ENCODE results near the gene PP2D1. TPM values are rescaled to one million over a fixed set of nuclear protein-coding genes. Genes with fewer than 3 reads are reported as not detected.
"Not testable (repeated sequence)": the region's sequence is repeated elsewhere in the genome, so short reads cannot be mapped to it uniquely, and the experiment has no call there.

The PP2D1 gene
- total and polyA plus RNA-seq, 2 donors, result not detected

GRCh38 chr3:20031939-20032338 lies 19.9 kb upstream of the PP2D1 start:
- H3K27ac ChIP-seq (ENCODE audit: low read depth in 1 of 2, low read length in 1 of 2); H3K4me1 ChIP-seq (ENCODE audit: control insufficient read depth in 2 of 2, insufficient read depth in 2 of 2, low read length in 2 of 2); H3K27me3 ChIP-seq (ENCODE audit: control insufficient read depth in 2 of 2, insufficient read depth in 1 of 2, low read length in 1 of 2); H3K36me3 ChIP-seq (ENCODE audit: control insufficient read depth in 2 of 2, insufficient read depth in 2 of 2, low read length in 1 of 2); H3K4me3 ChIP-seq (ENCODE audit: low read length in 2 of 2); DNase-seq (ENCODE audit: low read depth in 6 of 9, low spot score in 9 of 9); H3K9me3 ChIP-seq (ENCODE audit: control insufficient read depth in 2 of 2, insufficient read depth in 1 of 2, low read length in 1 of 2): not testable (repeated sequence)
- WGBS, result 97% methylated on average over 7 of the region's 7 CpGs

- Histone ChIP-seq H3K27ac (ENCODE audit: low read depth in 1 of 2, low read length in 1 of 2) (no peak overlapping the region), H3K9me3 (ENCODE audit: control insufficient read depth in 2 of 2, insufficient read depth in 1 of 2, low read length in 1 of 2) (no peaks in the 10 kb centered on the region), H3K27me3 (ENCODE audit: control insufficient read depth in 2 of 2, insufficient read depth in 1 of 2, low read length in 1 of 2) (no peaks in the 10 kb centered on the region), H3K36me3 (ENCODE audit: control insufficient read depth in 2 of 2, insufficient read depth in 2 of 2, low read length in 1 of 2) (no peaks in the 10 kb centered on the region), H3K4me3 (ENCODE audit: low read length in 2 of 2) (no peak overlapping the region), H3K4me1 (ENCODE audit: control insufficient read depth in 2 of 2, insufficient read depth in 2 of 2, low read length in 2 of 2) (peaks cover 0 to 2% of the 10 kb centered on the region in 2 donors)
- WGBS, result 97% methylated on average over 7 of the region's 7 CpGs
- no peak for DNase-seq (ENCODE audit: low read depth in 6 of 9, low spot score in 9 of 9)
These were observed 16.9 kb upstream of the PP2D1 start for GRCh38 chr3:20028905-20029331.

DNA sequence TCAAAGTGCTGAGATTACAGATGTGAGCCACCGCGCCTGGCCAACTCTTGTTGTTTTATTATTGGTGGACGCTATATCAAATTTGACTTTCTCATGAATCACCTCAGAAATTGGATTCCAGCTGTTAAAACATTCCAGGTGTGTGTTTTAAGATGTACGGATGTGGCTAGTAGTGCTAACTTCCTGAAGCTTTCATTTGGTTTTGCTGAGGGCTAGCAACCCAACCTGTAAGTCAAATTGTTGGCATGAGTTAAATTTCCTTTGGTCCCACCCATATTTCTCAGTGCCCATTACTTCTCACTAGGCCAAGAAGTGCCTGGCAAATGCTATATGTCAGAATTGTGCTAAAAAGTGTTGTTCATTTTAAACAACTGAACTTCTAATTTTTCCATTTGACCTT lies 15.1 kb upstream of the PP2D1 start:
- WGBS, result 88% methylated on average over 4 of the region's 4 CpGs
- Histone ChIP-seq H3K36me3 (ENCODE audit: control insufficient read depth in 2 of 2, insufficient read depth in 2 of 2, low read length in 1 of 2) (no peaks in the 10 kb centered on the region), H3K9me3 (ENCODE audit: control insufficient read depth in 2 of 2, insufficient read depth in 1 of 2, low read length in 1 of 2) (no peaks in the 10 kb centered on the region), H3K27me3 (ENCODE audit: control insufficient read depth in 2 of 2, insufficient read depth in 1 of 2, low read length in 1 of 2) (no peaks in the 10 kb centered on the region), H3K27ac (ENCODE audit: low read depth in 1 of 2, low read length in 1 of 2) (no peak overlapping the region), H3K4me1 (ENCODE audit: control insufficient read depth in 2 of 2, insufficient read depth in 2 of 2, low read length in 2 of 2) (peaks cover 0 to 7% of the 10 kb centered on the region in 2 donors), H3K4me3 (ENCODE audit: low read length in 2 of 2) (no peak overlapping the region)
- DNase-seq (ENCODE audit: low read depth in 6 of 9, low spot score in 9 of 9), result no peak

DNA sequence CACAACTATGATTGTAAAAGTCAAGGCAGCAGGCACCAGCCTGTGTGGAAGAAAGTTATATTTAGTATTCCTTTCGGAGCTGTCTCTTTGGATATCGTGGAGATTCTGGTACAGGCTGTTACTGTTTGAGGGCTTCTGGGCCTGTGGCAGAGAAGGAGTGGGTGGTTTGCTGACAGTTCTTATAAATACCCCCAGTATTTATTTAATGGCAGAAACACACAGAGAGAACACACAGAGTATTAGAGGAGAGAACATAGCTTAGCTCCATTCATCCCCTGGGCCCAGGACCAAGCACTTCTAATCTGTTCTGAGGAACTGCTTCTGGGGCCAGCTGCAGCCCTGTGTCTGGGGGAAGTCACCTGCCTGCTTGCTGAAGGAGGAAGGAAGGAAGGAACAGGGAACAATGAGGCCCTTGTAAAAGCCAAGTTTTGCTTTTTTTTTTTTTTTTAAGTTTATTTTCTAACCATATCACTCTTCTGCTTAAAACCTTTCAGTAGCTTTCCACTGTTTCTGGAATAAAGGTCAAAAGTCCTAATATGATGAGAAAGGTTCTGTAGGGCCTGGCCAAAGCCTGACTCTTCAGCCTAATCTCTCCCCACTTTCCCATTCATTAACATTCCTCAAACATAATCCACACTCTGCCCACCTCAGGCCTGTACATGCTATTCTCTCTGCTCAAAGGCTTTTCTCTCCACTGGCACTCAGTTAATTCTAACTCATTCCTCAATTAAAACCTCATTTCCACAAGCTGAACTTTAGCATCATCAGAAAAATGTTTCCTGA lies 11.8 kb upstream of the PP2D1 start:
- H3K4me1 ChIP-seq (ENCODE audit: control insufficient read depth in 2 of 2, insufficient read depth in 2 of 2, low read length in 2 of 2), result peaks cover 0 to 7% of the 10 kb centered on the region in 2 donors
- no peak overlapping the region for H3K27ac ChIP-seq (ENCODE audit: low read depth in 1 of 2, low read length in 1 of 2)
- H3K27me3 ChIP-seq (ENCODE audit: control insufficient read depth in 2 of 2, insufficient read depth in 1 of 2, low read length in 1 of 2), result no peaks in the 10 kb centered on the region
- no peak overlapping the region for H3K4me3 ChIP-seq (ENCODE audit: low read length in 2 of 2)
- no peaks in the 10 kb centered on the region for H3K9me3 ChIP-seq (ENCODE audit: control insufficient read depth in 2 of 2, insufficient read depth in 1 of 2, low read length in 1 of 2)
- WGBS, result 93% methylated on average over 2 of the region's 2 CpGs
- H3K36me3 ChIP-seq (ENCODE audit: control insufficient read depth in 2 of 2, insufficient read depth in 2 of 2, low read length in 1 of 2), result no peaks in the 10 kb centered on the region
- DNase-seq (ENCODE audit: low read depth in 6 of 9, low spot score in 9 of 9), result peak in 2 of 9 donors; percentile 19 to 35

DNA sequence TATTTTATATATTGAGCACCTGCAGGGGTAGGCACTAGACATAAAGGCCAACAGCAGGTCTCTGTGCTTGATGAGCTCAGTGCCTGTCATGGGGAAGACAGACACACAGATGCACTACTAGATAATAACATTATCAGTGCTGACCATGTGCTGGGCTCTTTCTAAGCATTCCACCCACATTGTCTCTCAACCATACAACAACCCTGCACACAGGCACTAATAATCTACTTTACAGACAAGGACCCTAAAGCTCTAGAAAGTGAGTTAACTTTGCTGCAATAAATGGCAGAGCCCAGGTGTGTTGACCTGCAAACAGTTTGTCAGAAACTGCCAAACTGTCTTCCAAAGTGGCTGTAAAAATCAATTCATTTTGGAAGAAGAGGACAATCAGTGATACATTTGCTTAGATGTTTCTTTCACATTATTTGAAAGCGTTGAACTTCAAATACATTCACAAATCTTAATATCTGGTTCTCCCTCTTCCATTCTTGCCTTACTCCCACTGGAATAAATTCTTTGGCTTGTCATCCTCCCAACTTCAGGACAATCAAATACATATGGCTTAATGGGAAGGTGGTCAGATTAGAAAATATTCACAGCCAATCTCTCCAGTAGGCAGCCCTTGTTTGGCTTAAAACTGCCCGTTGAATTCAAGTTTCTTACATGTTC lies 11.0 kb upstream of the PP2D1 start:
- H3K9me3 ChIP-seq (ENCODE audit: control insufficient read depth in 2 of 2, insufficient read depth in 1 of 2, low read length in 1 of 2), result no peaks in the 10 kb centered on the region
- no peaks in the 10 kb centered on the region for H3K27me3 ChIP-seq (ENCODE audit: control insufficient read depth in 2 of 2, insufficient read depth in 1 of 2, low read length in 1 of 2)
- H3K36me3 ChIP-seq (ENCODE audit: control insufficient read depth in 2 of 2, insufficient read depth in 2 of 2, low read length in 1 of 2), result no peaks in the 10 kb centered on the region
- no peak overlapping the region for H3K27ac ChIP-seq (ENCODE audit: low read depth in 1 of 2, low read length in 1 of 2)
- whole genome bisulfite sequencing, result 84% methylated on average over 2 of the region's 2 CpGs
- DNase-seq (ENCODE audit: low read depth in 6 of 9, low spot score in 9 of 9), result no peak
- peaks cover 0 to 7% of the 10 kb centered on the region in 2 donors for H3K4me1 ChIP-seq (ENCODE audit: control insufficient read depth in 2 of 2, insufficient read depth in 2 of 2, low read length in 2 of 2)
- H3K4me3 ChIP-seq (ENCODE audit: low read length in 2 of 2), result no peak overlapping the region

DNA sequence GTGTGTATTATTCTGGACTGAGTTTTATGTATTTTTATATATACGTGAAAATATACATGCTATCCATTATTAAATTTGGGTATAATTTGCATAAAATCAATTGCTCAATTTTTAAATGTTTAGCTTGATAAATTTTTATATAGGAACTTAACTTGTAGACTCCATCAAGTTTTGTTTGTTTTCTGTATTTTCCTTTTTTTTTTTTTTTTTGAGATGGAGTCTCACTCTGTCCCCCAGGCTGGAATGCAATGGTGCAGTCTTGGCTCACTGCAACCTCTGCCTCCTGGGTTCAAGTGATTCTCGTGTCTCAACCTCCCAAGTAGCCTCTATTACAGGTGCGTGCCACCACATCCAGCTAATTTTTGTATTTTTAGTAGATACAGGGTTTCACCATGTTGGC lies 4.0 kb upstream of the PP2D1 start:
- H3K36me3 ChIP-seq (ENCODE audit: control insufficient read depth in 2 of 2, insufficient read depth in 2 of 2, low read length in 1 of 2); H3K27me3 ChIP-seq (ENCODE audit: control insufficient read depth in 2 of 2, insufficient read depth in 1 of 2, low read length in 1 of 2): not testable (repeated sequence)

DNA sequence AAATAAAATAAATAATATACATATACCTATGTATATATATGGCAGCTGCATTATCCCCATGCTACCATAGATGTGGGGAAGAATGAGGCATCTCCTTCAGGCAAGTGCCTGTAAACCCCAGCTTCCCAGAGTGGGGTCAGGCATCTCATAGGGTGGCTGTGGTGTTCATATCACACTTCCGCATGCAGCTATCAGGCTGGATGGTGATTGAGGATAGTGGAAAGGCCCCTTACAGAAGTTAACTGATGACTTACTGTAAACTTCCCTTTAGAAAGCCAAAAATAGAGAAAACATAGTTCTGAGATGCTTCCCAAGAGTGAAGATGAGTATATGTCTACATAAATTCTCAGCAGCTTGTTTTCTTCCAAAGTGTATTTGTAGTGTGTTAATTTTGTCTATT lies 3.5 kb upstream of the PP2D1 start:
- Histone ChIP-seq H3K9me3 (ENCODE audit: control insufficient read depth in 2 of 2, insufficient read depth in 1 of 2, low read length in 1 of 2) (no peaks in the 10 kb centered on the region), H3K27ac (ENCODE audit: low read depth in 1 of 2, low read length in 1 of 2) (no peak overlapping the region), H3K27me3 (ENCODE audit: control insufficient read depth in 2 of 2, insufficient read depth in 1 of 2, low read length in 1 of 2) (no peaks in the 10 kb centered on the region), H3K36me3 (ENCODE audit: control insufficient read depth in 2 of 2, insufficient read depth in 2 of 2, low read length in 1 of 2) (no peaks in the 10 kb centered on the region), H3K4me1 (ENCODE audit: control insufficient read depth in 2 of 2, insufficient read depth in 2 of 2, low read length in 2 of 2) (no peaks in the 10 kb centered on the region), H3K4me3 (ENCODE audit: low read length in 2 of 2) (no peak overlapping the region)
- WGBS, result 100% methylated on average over 1 of the region's 1 CpG
- DNase-seq (ENCODE audit: low read depth in 6 of 9, low spot score in 9 of 9), result no peak

More for the DNA sequence above, 4.0 kb upstream of the PP2D1 start:
- DNase-seq (ENCODE audit: low read depth in 6 of 9, low spot score in 9 of 9); H3K9me3 ChIP-seq (ENCODE audit: control insufficient read depth in 2 of 2, insufficient read depth in 1 of 2, low read length in 1 of 2); H3K27ac ChIP-seq (ENCODE audit: low read depth in 1 of 2, low read length in 1 of 2); H3K4me3 ChIP-seq (ENCODE audit: low read length in 2 of 2); H3K4me1 ChIP-seq (ENCODE audit: control insufficient read depth in 2 of 2, insufficient read depth in 2 of 2, low read length in 2 of 2): not testable (repeated sequence)
- WGBS, result 96% methylated on average over 3 of the region's 3 CpGs

GRCh38 chr3:20013396-20013795 lies 1.3 kb upstream of the PP2D1 start:
- Histone ChIP-seq H3K36me3 (ENCODE audit: control insufficient read depth in 2 of 2, insufficient read depth in 2 of 2, low read length in 1 of 2) (no peaks in the 10 kb centered on the region), H3K27me3 (ENCODE audit: control insufficient read depth in 2 of 2, insufficient read depth in 1 of 2, low read length in 1 of 2) (no peaks in the 10 kb centered on the region), H3K4me1 (ENCODE audit: control insufficient read depth in 2 of 2, insufficient read depth in 2 of 2, low read length in 2 of 2) (no peaks in the 10 kb centered on the region), H3K27ac (ENCODE audit: low read depth in 1 of 2, low read length in 1 of 2) (no peak overlapping the region), H3K9me3 (ENCODE audit: control insufficient read depth in 2 of 2, insufficient read depth in 1 of 2, low read length in 1 of 2) (no peaks in the 10 kb centered on the region), H3K4me3 (ENCODE audit: low read length in 2 of 2) (no peak overlapping the region)
- WGBS, result 100% methylated on average over 1 of the region's 1 CpG
- no peak for DNase-seq (ENCODE audit: low read depth in 6 of 9, low spot score in 9 of 9)

GRCh38 chr3:20008646-20009045 lies 3.4 kb downstream of the PP2D1 start:
- no peak for DNase-seq (ENCODE audit: low read depth in 6 of 9, low spot score in 9 of 9)
- Histone ChIP-seq H3K27ac (ENCODE audit: low read depth in 1 of 2, low read length in 1 of 2) (no peak overlapping the region), H3K27me3 (ENCODE audit: control insufficient read depth in 2 of 2, insufficient read depth in 1 of 2, low read length in 1 of 2) (no peaks in the 10 kb centered on the region), H3K9me3 (ENCODE audit: control insufficient read depth in 2 of 2, insufficient read depth in 1 of 2, low read length in 1 of 2) (no peaks in the 10 kb centered on the region), H3K4me1 (ENCODE audit: control insufficient read depth in 2 of 2, insufficient read depth in 2 of 2, low read length in 2 of 2) (no peaks in the 10 kb centered on the region), H3K36me3 (ENCODE audit: control insufficient read depth in 2 of 2, insufficient read depth in 2 of 2, low read length in 1 of 2) (no peaks in the 10 kb centered on the region), H3K4me3 (ENCODE audit: low read length in 2 of 2) (no peak overlapping the region)
- 74% methylated on average over 2 of the region's 2 CpGs for WGBS
